ENCODE measurements around the gene ITPR1.

DNA sequence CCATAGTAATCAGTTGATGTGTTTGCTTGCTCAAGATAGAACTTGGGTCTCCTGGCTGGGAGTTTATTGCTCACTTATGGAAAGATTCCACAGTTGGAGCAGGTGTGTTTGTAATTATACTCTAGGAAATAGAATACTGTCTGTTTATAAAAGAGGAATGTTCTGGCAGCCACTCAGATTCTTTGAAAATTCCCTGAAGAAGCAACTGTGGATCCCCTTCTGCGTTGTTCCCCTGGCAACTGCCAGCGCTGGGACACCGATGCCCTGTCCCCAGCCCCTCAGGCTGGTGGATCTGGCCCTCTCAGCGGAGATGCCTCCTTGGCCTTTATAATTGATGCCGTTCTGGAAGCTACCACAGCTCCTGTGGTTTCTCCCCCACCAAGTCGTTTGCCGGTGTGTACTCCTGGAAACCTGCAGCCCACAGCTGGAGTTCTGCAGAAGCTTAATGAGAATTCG is 225.9 kb downstream of the ITPR1 start:
- TF ChIP-seq, protein P1, sequence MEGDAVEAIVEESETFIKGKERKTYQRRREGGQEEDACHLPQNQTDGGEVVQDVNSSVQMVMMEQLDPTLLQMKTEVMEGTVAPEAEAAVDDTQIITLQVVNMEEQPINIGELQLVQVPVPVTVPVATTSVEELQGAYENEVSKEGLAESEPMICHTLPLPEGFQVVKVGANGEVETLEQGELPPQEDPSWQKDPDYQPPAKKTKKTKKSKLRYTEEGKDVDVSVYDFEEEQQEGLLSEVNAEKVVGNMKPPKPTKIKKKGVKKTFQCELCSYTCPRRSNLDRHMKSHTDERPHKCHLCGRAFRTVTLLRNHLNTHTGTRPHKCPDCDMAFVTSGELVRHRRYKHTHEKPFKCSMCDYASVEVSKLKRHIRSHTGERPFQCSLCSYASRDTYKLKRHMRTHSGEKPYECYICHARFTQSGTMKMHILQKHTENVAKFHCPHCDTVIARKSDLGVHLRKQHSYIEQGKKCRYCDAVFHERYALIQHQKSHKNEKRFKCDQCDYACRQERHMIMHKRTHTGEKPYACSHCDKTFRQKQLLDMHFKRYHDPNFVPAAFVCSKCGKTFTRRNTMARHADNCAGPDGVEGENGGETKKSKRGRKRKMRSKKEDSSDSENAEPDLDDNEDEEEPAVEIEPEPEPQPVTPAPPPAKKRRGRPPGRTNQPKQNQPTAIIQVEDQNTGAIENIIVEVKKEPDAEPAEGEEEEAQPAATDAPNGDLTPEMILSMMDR (conservative IDR thresholded peaks at IDR 0.05; ENCODE audit: low read depth, low read length) = no peak
- TF ChIP-seq CHD1 (IDR thresholded peaks at IDR 0.05; ENCODE audit: low read depth, low read length) (no peak), POLR2A (IDR thresholded peaks at IDR 0.05; ENCODE audit: low read depth, low read length) (no peak), SMC3 (IDR thresholded peaks at IDR 0.05; ENCODE audit: low read depth, low read length) (no peak), CEBPB (IDR thresholded peaks at IDR 0.05; ENCODE audit: low read depth, low read length) (no peak), USF2 (IDR thresholded peaks at IDR 0.05; ENCODE audit: low read depth, low read length) (no peak), RFX5 (IDR thresholded peaks at IDR 0.05; ENCODE audit: low read depth, low read length) (no peak), RAD21 (IDR thresholded peaks at IDR 0.05; ENCODE audit: low read length) (no peak)
